OCI-LY7 (cell line): ENCODE results near the gene C19orf85. TPM values are rescaled to one million over a fixed set of nuclear protein-coding genes. Genes with fewer than 3 reads are reported as not detected.

Experiments used
- BruUV-seq: library from RNA; stranded (reverse); fragments of 400-500 nt; replicated peaks from 2 replicates; lab custom pipeline; 2021; lab: Mats Ljungman, UMichigan
- CTCF ChIA-PET: fragments of 300-600 bp; sonication (Branson Sonifier 250); formaldehyde crosslinking; loops from one replicate; lab custom pipeline; 2022; ENCODE audit warnings: antibody characterized with exemption; ENCODE audit not compliant: unreplicated experiment; lab: Charles Lee
- POLR2A ChIA-PET: fragments of 300-600 bp; sonication (Branson Sonifier 250); formaldehyde crosslinking; loops from one replicate; lab custom pipeline; 2022; ENCODE audit warnings: antibody characterized with exemption; lab: Charles Lee
- DNase-seq: peaks from one replicate; pipeline ENCODE4 v3.0.0-alpha.2; 2015; ENCODE audit warnings: low spot score
- H2AFZ ChIP-seq: fragments of 200-600 bp; sonication (generic), shearing (Covaris generic); 2 replicates; pipeline ENCODE4 v1.6.1; 2014; ENCODE audit warnings: mild to moderate bottlenecking, antibody characterized with exemption, low read length, moderate library complexity
- H3K27ac ChIP-seq: fragments of 200-600 bp; sonication (generic); 2 replicates; pipeline ENCODE4 v1.5.1; 2014; ENCODE audit warnings: mixed run types, low read depth, mild to moderate bottlenecking, moderate library complexity, low read length, inconsistent platforms; ENCODE audit not compliant: poor library complexity, severe bottlenecking
- H3K36me3 ChIP-seq: fragments of 200-600 bp; sonication (generic); 2 replicates; pipeline ENCODE4 v1.6.1; 2014; ENCODE audit warnings: mild to moderate bottlenecking, antibody characterized with exemption, low read length, moderate library complexity, mixed read lengths; ENCODE audit not compliant: insufficient read depth
- H3K4me1 ChIP-seq: fragments of 200-600 bp; sonication (generic); 2 replicates; pipeline ENCODE4 v1.5.1; 2014; ENCODE audit warnings: mild to moderate bottlenecking, low read length; ENCODE audit not compliant: insufficient read depth, poor library complexity, severe bottlenecking
- H3K4me2 ChIP-seq: fragments of 200-600 bp; sonication (generic); 2 replicates; pipeline ENCODE4 v1.6.1; 2014; ENCODE audit warnings: mild to moderate bottlenecking, low read length
- H3K4me3 ChIP-seq: fragments of 200-600 bp; sonication (generic); 2 replicates; pipeline ENCODE4 v1.5.1; 2014; ENCODE audit warnings: mild to moderate bottlenecking, low read depth, low read length; ENCODE audit not compliant: poor library complexity, severe bottlenecking
- H3K79me2 ChIP-seq: fragments of 200-600 bp; sonication (generic); 2 replicates; pipeline ENCODE4 v1.6.1; 2016; ENCODE audit warnings: low read depth, mild to moderate bottlenecking, low read length, moderate library complexity, mixed read lengths; ENCODE audit not compliant: insufficient read depth
- H3K9me2 ChIP-seq: fragments of 200-600 bp; sonication (generic); 2 replicates; pipeline ENCODE4 v1.6.1; 2016; ENCODE audit warnings: mild to moderate bottlenecking, low read length, mixed read lengths; ENCODE audit not compliant: insufficient read depth
- H3K9me3 ChIP-seq: fragments of 200-600 bp; sonication (generic); 2 replicates; pipeline ENCODE4 v1.6.1; 2014; ENCODE audit warnings: mild to moderate bottlenecking, mixed run types, low read length, mixed read lengths
- H4K20me1 ChIP-seq: fragments of 200-600 bp; sonication (generic); 2 replicates; pipeline ENCODE4 v1.6.1; 2014; ENCODE audit warnings: mild to moderate bottlenecking, antibody characterized with exemption, low read length, moderate library complexity, mixed read lengths; ENCODE audit not compliant: insufficient read depth
- EZH2phosphoT487 ChIP-seq: fragments of 200-600 bp; sonication (generic); IDR thresholded peaks from 2 replicates; pipeline ENCODE4 v1.6.1; 2018; ENCODE audit warnings: low read depth, borderline replicate concordance, mild to moderate bottlenecking, mixed run types, antibody characterized with exemption, low read length, moderate library complexity, mixed read lengths
- intact Hi-C: fragments of 100-400 bp; cut with micrococcal nuclease; formaldehyde crosslinking; loops from one replicate; pipeline ENCODE4 v1.10.0; 2022; ENCODE audit not compliant: unreplicated experiment
- total RNA-seq, 2 experiments: library from RNA; depleted of rRNA in 1 of 2; stranded (reverse); fragments of >200 nt in 1 of 2; shearing (Covaris generic) in 1 of 2; gene quantifications; 2 replicates each; pipeline ENCODE4 v1.2.3, GENCODE V29; 2014 to 2022
- TF ChIP-seq, protein P1 (sequence below): fragments of 200-600 bp; sonication (generic); conservative IDR thresholded peaks from 2 replicates; pipeline ENCODE4 v1.5.1; 2014; ENCODE audit warnings: mild to moderate bottlenecking, antibody characterized with exemption, low read length, moderate library complexity, mixed read lengths

The C19orf85 gene
- total RNA-seq, 2 experiments from 2014 or later, result not detected

DNA sequence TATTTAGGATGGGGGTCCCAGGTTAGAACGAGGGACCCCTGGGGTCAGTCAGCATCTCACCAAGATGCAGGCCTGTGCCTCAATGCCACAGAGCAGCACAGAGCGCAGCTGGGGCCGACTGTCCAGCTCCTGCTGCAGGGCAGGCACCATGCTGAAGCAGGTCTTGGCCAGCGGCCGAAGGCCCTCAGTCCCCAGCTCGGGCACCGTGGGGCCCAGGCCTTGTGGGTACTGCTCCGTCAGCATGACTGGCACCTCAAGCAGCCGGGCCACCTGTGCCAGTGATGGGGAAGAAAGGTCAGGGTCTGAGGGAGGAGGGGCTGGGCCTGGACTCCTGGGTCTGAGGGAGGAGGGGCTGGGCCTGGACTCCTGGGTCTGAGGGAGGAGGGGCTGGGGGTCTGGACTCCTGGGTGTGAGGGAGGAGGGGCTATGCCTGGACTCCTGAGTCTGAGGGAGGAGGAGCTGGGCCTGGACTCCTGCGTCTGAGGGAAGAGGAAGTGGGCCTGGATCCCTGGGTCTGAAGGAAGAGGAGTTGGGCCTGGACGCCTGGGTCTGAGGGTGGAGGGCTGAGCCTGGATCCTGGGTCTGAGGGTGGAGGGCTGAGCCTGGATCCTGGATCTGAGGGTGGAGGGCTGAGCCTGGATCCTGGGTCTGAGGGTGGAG is 8.8 kb downstream of the C19orf85 start:
- intact Hi-C loops, result no loop called here
- no peaks in the 10 kb centered on the region for H4K20me1 ChIP-seq

DNA sequence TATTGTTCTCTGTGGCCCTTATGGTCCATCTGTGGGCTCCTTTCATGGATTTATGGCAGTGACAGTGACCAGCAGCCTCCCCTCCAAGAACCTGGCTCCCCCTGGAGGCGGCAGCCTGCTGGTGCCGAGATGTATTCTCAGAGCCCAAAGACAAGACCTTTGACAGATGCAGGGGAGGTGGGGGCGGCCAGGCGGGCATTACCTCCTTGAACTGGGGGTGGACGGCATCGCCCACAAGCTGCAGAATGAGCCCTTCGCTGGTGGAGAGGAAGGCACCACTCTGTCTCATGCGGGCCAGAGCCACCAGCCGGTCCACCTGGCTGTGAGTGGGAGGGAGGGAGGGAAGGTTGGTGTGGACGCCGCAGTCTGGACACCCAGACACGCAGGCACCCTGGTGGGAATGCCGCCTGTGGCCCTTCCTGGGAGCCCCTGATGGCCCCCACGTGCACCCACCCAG is 9.7 kb downstream of the C19orf85 start:
- Histone ChIP-seq H3K36me3 (peaks cover 15% of the 10 kb centered on the region), H3K9me3 (no peaks in the 10 kb centered on the region), H2AFZ (no peak overlapping the region), H3K4me1 (peaks cover 3% of the 10 kb centered on the region), H3K4me3 (no peak overlapping the region), H3K9me2 (no peaks in the 10 kb centered on the region), H4K20me1 (no peaks in the 10 kb centered on the region), H3K79me2 (no peaks in the 10 kb centered on the region), H3K27ac (no peak overlapping the region), H3K4me2 (no peak overlapping the region)
- intact Hi-C loops, result no loop called here
- POLR2A ChIA-PET, result no interaction called here
- DNase-seq, result peak; percentile 58
- TF ChIP-seq, protein P1, sequence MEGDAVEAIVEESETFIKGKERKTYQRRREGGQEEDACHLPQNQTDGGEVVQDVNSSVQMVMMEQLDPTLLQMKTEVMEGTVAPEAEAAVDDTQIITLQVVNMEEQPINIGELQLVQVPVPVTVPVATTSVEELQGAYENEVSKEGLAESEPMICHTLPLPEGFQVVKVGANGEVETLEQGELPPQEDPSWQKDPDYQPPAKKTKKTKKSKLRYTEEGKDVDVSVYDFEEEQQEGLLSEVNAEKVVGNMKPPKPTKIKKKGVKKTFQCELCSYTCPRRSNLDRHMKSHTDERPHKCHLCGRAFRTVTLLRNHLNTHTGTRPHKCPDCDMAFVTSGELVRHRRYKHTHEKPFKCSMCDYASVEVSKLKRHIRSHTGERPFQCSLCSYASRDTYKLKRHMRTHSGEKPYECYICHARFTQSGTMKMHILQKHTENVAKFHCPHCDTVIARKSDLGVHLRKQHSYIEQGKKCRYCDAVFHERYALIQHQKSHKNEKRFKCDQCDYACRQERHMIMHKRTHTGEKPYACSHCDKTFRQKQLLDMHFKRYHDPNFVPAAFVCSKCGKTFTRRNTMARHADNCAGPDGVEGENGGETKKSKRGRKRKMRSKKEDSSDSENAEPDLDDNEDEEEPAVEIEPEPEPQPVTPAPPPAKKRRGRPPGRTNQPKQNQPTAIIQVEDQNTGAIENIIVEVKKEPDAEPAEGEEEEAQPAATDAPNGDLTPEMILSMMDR, result peak; percentile 80
- no peak for TF ChIP-seq EZH2phosphoT487
- BruUV-seq, result no TSS peak
- CTCF ChIA-PET, result no interaction called here

More for the DNA sequence above, 8.8 kb downstream of the C19orf85 start:
- Histone ChIP-seq H3K9me3 (no peaks in the 10 kb centered on the region), H3K4me1 (peaks cover 10% of the 10 kb centered on the region), H3K27ac (no peak overlapping the region), H3K4me3 (no peak overlapping the region), H3K36me3 (peaks cover 15% of the 10 kb centered on the region), H2AFZ (no peak overlapping the region), H3K79me2 (peaks cover 6% of the 10 kb centered on the region; the same call in 1 of the 2 replicates), H3K4me2 (no peak overlapping the region), H3K9me2 (no peaks in the 10 kb centered on the region)
- CTCF ChIA-PET, result no interaction called here
- TF ChIP-seq, protein P1, result no peak
- no peak for TF ChIP-seq EZH2phosphoT487
- POLR2A ChIA-PET, result no interaction called here
- no peak for DNase-seq
- BruUV-seq, result no TSS peak

DNA sequence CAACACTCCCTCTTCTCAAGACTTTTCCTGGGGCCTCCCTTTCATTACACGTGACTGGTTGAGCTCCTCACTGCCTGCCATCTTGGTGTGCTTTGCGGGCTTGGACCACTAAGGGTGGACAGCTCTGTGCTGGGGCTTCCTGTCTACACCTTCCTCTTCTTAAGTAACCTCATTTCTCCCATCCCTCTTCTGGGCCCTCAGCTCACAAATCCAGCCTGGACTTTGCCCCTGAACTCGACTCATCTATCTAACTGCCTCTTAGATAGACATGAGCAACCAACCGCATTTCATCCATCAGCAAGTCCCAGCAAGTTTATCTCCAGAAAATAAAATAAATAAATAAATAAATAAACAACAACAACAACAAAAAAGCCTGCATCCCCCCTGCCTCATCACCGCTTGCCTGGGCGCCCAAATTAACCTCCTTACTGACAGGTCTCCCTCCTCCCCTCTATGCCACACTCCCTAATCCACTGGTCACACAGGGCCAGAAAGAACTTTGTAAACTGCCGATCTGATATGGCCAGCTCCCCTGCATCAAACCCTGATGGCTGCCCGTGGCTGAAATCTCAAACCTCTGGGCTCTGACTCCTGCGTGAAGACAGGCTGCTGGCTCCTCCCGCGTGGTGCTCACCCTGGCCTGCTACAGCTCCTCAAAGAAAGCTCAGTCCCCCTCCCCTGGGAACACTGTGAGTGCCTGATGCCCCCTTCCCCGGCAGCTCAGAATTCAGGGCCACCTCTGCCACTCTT is 10.9 kb downstream of the C19orf85 start:
- no peaks in the 10 kb centered on the region for H3K9me2 ChIP-seq
- ChIA-PET CTCF (no interaction called here), POLR2A (no interaction called here)
- H3K27ac ChIP-seq, result no peak overlapping the region
- H4K20me1 ChIP-seq, result no peaks in the 10 kb centered on the region
- BruUV-seq, result no TSS peak
- H3K36me3 ChIP-seq, result peaks cover 15% of the 10 kb centered on the region
- DNase-seq, result no peak
- peaks cover 3% of the 10 kb centered on the region for H3K4me1 ChIP-seq
- no peak overlapping the region for H3K4me3 ChIP-seq
- H2AFZ ChIP-seq, result no peak overlapping the region
- H3K79me2 ChIP-seq, result no peaks in the 10 kb centered on the region
- no peaks in the 10 kb centered on the region for H3K9me3 ChIP-seq
- intact Hi-C loops, result no loop called here
- no peak overlapping the region for H3K4me2 ChIP-seq
- TF ChIP-seq, protein P1, result no peak
- no peak for TF ChIP-seq EZH2phosphoT487
